LNCAP (cell line): ENCODE data around the gene ASPDH.
A peak's percentile ranks its signal among the peaks of the same experiment; 100 is the strongest.

Experiments
- TF ChIP-seq, protein P1 (sequence below): fragments of 450-650 bp; IDR thresholded peaks from 2 replicates; pipeline ENCODE4 v1.5.1; 2017; ENCODE audit warnings: mild to moderate bottlenecking

ASPDH gene

GRCh38 chr19:50489461-50490011 is 24.2 kb downstream of the ASPDH start:
- TF ChIP-seq, protein P1, sequence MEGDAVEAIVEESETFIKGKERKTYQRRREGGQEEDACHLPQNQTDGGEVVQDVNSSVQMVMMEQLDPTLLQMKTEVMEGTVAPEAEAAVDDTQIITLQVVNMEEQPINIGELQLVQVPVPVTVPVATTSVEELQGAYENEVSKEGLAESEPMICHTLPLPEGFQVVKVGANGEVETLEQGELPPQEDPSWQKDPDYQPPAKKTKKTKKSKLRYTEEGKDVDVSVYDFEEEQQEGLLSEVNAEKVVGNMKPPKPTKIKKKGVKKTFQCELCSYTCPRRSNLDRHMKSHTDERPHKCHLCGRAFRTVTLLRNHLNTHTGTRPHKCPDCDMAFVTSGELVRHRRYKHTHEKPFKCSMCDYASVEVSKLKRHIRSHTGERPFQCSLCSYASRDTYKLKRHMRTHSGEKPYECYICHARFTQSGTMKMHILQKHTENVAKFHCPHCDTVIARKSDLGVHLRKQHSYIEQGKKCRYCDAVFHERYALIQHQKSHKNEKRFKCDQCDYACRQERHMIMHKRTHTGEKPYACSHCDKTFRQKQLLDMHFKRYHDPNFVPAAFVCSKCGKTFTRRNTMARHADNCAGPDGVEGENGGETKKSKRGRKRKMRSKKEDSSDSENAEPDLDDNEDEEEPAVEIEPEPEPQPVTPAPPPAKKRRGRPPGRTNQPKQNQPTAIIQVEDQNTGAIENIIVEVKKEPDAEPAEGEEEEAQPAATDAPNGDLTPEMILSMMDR: no peak

GRCh38 chr19:50488389-50489194 is 25.1 kb downstream of the ASPDH start:
- TF ChIP-seq, protein P1: no peak

- TF ChIP-seq, protein P1: peak; percentile 60
Measured at GRCh38 chr19:50486823-50487515, 26.7 kb downstream of the ASPDH start.

GRCh38 chr19:50485284-50485955 is 28.3 kb downstream of the ASPDH start:
- TF ChIP-seq, protein P1: no peak

DNA sequence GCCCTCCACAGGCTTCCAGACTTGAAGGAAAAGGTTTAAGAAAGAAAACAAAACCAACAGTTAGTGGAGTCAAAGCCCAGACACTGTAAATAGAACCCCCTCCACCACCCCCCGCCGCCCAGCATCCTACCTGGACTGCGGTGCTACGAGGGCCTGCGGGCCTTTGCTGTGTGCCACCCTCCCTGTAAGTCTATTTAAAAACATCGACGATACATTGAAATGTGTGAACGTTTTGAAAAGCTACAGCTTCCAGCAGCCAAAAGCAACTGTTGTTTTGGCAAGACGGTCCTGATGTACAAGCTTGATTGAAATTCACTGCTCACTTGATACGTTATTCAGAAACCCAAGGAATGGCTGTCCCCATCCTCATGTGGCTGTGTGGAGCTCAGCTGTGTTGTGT is 30.8 kb downstream of the ASPDH start:
- TF ChIP-seq, protein P1: no peak

DNA sequence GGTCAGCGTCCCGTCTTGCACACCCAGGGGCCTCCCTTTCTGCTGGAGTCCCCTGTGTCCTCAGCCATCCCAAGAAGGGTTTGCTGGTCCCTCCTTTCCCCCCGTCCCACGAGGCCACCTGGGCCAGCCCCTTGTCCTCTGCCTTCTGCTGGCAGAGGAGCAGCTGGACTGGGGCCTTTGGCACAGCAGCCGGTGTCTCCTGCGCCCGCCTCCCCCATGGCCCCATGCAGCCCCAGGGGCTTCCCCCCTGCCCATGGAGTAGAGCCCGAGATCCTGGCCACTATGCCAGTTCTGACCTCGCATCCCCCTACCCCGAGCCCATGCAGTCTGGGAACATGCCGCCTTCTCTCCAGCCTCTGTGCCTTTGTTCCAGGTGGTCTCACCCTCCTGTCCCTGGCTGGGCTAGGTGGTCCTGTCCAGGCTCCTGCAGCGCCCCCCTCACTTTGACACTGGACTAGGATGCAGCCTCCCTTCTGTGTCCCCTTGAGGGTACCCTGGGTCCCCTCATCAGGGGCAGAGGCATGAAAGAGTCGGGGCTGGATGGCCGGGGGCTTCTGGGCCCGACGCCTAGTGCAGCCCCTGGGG is 31.4 kb downstream of the ASPDH start:
- TF ChIP-seq, protein P1: no peak
